Activated naive CD4-positive, alpha-beta T cell treated with anti-CD3 and anti-CD28 coated beads for 36 hours (primary cell): ENCODE results near the gene DENND5A. TPM values are rescaled to one million over a fixed set of nuclear protein-coding genes. Genes with fewer than 3 reads are reported as not detected.

Experiments used
- CTCF ChIA-PET: fragments of 350-600 bp; sonication (Branson Sonifier 250); formaldehyde crosslinking; loops from one replicate; lab custom pipeline; 2021; ENCODE audit warnings: antibody characterized with exemption; lab: Charles Lee
- DNase-seq: peaks from one replicate; pipeline ENCODE4 v3.0.0-alpha.2; 2020
- H3K27ac Mint-ChIP-seq: one replicate; pipeline ENCODE4 v1.8.0; 2021; ENCODE audit warnings: mild to moderate bottlenecking, mixed read lengths
- H3K27me3 Mint-ChIP-seq: one replicate; pipeline ENCODE4 v1.8.0; 2021; ENCODE audit warnings: low read depth, mixed read lengths
- H3K36me3 Mint-ChIP-seq: one replicate; pipeline ENCODE4 v1.8.0; 2021; ENCODE audit warnings: low read depth, mixed read lengths
- H3K4me1 Mint-ChIP-seq: one replicate; pipeline ENCODE4 v1.8.0; 2021; ENCODE audit warnings: low read depth, mixed read lengths
- H3K4me3 Mint-ChIP-seq: one replicate; pipeline ENCODE4 v1.8.0; 2021; ENCODE audit warnings: mild to moderate bottlenecking, moderate library complexity, mixed read lengths
- H3K9me3 Mint-ChIP-seq: one replicate; pipeline ENCODE4 v1.8.0; 2021; ENCODE audit warnings: mixed read lengths
- intact Hi-C: fragments of 100-400 bp; cut with micrococcal nuclease; formaldehyde crosslinking; loops from one replicate; pipeline ENCODE4 v1.15.1; 2023
- microRNA-seq: library from miRNA; unstranded; fragments of <30 nt; microRNA quantifications from one replicate; pipeline ENCODE4 v1.2.0, GENCODE V29; 2022; ENCODE audit warnings: borderline microRNAs expressed, borderline replicate concordance
- total RNA-seq, 2 experiments: library from RNA; stranded (reverse); gene quantifications; one replicate each; pipeline ENCODE4 v1.2.3, GENCODE V29; 2021

DENND5A gene
- total RNA-seq, 2 experiments from 2014 or later = 62.3 to 63.5 TPM

DNA sequence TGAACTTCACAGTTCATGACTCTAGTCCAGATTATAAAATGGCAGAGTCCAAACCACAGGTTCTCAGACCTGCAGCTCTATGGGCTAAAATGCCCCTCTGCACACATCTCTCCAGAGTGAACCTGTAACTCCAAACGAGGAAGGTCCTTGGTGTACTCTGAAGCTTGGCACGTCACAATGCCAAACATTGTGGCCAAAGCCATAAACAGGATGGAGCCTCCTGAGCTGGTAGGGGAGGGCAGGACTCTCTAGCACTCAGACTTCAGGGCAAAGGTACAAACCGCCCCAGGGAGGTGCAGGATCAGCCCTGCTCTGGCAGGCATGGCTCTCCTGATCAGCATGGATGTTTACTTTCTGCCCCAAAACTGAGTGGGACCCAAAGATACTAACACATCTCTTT, 176.1 kb downstream of the DENND5A start:
- peaks cover 49% of the 10 kb centered on the region for H3K27me3 Mint-ChIP-seq
- H3K4me3 Mint-ChIP-seq = no peak overlapping the region
- intact Hi-C loops = no loop called here
- DNase-seq = no peak
- H3K36me3 Mint-ChIP-seq = no peaks in the 10 kb centered on the region
- no peak overlapping the region for H3K27ac Mint-ChIP-seq
- H3K9me3 Mint-ChIP-seq = no peaks in the 10 kb centered on the region
- H3K4me1 Mint-ChIP-seq = peaks cover 2% of the 10 kb centered on the region
- CTCF ChIA-PET = interaction anchor here (0.6 to 1.4 kb wide), 6 partner anchors 14 to 360 kb away, joined by 3 to 4 read pairs (median 3); no protein-coding TSS in a partner anchor

Small RNA genes within 50 kb of the gene (microRNA-seq; reads per million reads assigned to microRNA genes)
- not detected for gene MIR5691

Other genes starting within 250 kb of the DENND5A start
- under 1 TPM; 0.17 to 0.31 TPM for gene SCUBE2, start 173.8 kb downstream of the DENND5A start, total RNA-seq
- 10 to 100 TPM; 27.8 to 30.5 TPM for gene TMEM41B, start 49.2 kb upstream of the DENND5A start, total RNA-seq
- 100 to 1,000 TPM; 164 to 177 TPM for gene IPO7, start 119.3 kb upstream of the DENND5A start, total RNA-seq
- 10 to 100 TPM; 39.1 to 42.5 TPM for gene ZNF143, start 195.7 kb upstream of the DENND5A start, total RNA-seq